ENCODE results near the gene ANKRD27. TPM values are rescaled to one million over a fixed set of nuclear protein-coding genes. Genes with fewer than 3 reads are reported as not detected.
A peak's percentile ranks its signal among the peaks of the same experiment; 100 is the strongest.

The ANKRD27 gene
- total RNA-seq, 1 experiment from 2014 or later = 48.1 TPM

GRCh38 chr19:32691952-32692726 is 17.2 kb upstream of the ANKRD27 start:
- RAD21 ChIA-PET (ENCODE audit: low non-redundant PET in 1 of 2, low total read pairs in 2 of 2, uncharacterized antibody in 2 of 2, unreplicated experiment in 2 of 2) = no interaction called here
- ATAC-seq = peak; percentile 60
- H3K9me2 ChIP-seq (ENCODE audit: insufficient read depth) = no peaks in the 10 kb centered on the region
- POLR2A ChIA-PET = interaction anchor here (1.1 to 1.4 kb wide), 4 partner anchors 15 to 280 kb away, joined by 3 to 4 read pairs (median 3); partner anchors contain the start of genes ANKRD27, CEP89 and FAAP24
- H3K27me3 ChIP-seq (ENCODE audit: insufficient read depth, low read length) = no peaks in the 10 kb centered on the region
- CTCF ChIA-PET = interaction anchor here (1.2 kb wide), 1 partner anchor 427 kb away, joined by 3 read pairs; no protein-coding TSS in a partner anchor
- peak overlapping the region; percentile 69 to 79 for H3K4me3 ChIP-seq (replicated peaks in 1 of 2; ENCODE audit: low read depth in 1 of 2, low read length in 2 of 2)
- H3K4me2 ChIP-seq (ENCODE audit: low read length) = peak overlapping the region; percentile 88
- peak overlapping the region; percentile 92 for H3K9ac ChIP-seq (ENCODE audit: low read length)
- no peak for DNase-seq (ENCODE audit: low read depth, low spot score)
- H3K36me3 ChIP-seq (ENCODE audit: control insufficient read depth in 1 of 2, insufficient read depth in 2 of 2, low read length in 2 of 2) = peaks cover 0 to 17% of the 10 kb centered on the region in 2 experiments; a peak in 2 of 4 replicates
- intact Hi-C loops (cut with micrococcal nuclease) = loop anchor here (2.0 to 5.0 kb wide), 2 partner anchors 281 to 425 kb away; partner anchors contain the start of gene FAAP24
- peaks cover 12 to 36% of the 10 kb centered on the region in 2 experiments for H3K4me1 ChIP-seq (ENCODE audit: control insufficient read depth in 1 of 2, insufficient read depth in 2 of 2, low read length in 2 of 2)
- TF ChIP-seq RAD21 (IDR thresholded peaks at IDR 0.05; ENCODE audit: low read depth) (no peak), SIN3A (IDR thresholded peaks at IDR 0.05; ENCODE audit: low read depth) (peak; percentile 13), ELF1 (IDR thresholded peaks at IDR 0.05; ENCODE audit: borderline replicate concordance, low read depth) (no peak), ZFX (IDR thresholded peaks at IDR 0.05) (peak; percentile 100), MAX (IDR thresholded peaks at IDR 0.05) (peak; percentile 56)
- no peaks in the 10 kb centered on the region for H4K20me1 ChIP-seq (ENCODE audit: insufficient read depth)
- H3K79me2 ChIP-seq (ENCODE audit: insufficient read depth, low read length) = peaks cover 53% of the 10 kb centered on the region
- H3K27ac ChIP-seq (ENCODE audit: low read depth, low read length) = peak overlapping the region; percentile 97
- no peak overlapping the region for H2AFZ ChIP-seq (ENCODE audit: low read depth, low read length, poor library complexity, severe bottlenecking)
- BruUV-seq (replicated peaks) = no TSS peak
- H3K9me3 ChIP-seq (ENCODE audit: control insufficient read depth in 1 of 2, insufficient read depth in 1 of 2, low read depth in 1 of 2, low read length in 2 of 2) = no peaks in the 10 kb centered on the region

DNA sequence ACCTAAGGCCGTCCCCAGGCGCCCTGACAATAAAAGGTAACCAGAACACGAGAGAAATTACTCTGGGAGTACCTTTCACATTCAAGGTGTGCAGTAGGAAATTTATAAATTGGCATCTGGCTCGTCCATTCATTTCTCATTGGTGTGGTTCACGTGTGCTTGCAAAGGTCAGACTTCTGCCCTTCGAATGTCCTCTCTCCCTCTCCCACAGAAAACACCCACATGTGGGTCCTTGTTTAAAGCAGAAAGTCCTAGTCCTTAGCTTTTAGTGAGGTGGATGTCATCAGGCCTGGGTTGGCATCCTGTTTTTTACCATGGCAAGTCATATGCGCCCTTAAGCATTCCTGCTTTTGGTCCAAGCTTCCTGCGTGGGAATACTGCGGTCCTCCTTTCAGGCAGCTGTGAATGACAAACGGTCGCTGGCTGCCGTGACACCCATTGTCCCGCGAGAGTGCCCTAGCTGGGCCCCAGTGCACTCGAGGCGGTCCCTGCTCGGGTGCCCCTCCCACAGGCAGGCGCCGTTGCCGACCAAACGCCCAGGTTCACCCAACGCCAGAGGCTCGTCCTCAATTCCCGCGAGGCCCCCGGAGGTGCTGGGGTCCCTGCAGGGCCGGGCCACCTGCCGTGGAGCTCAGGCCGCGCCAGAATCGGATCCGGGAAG is 16.4 kb upstream of the ANKRD27 start, which contains the start of gene NUDT19:
TSS of gene NUDT19 (plus strand) at position 531 of the 661 bp plus-strand sequence. CDS start 140 bp downstream, outside the sequence.
- H4K20me1 ChIP-seq (ENCODE audit: insufficient read depth) = no peaks in the 10 kb centered on the region
- H3K9me2 ChIP-seq (ENCODE audit: insufficient read depth) = no peaks in the 10 kb centered on the region
- ChIA-PET CTCF (interaction anchor here (1.2 kb wide), 1 partner anchor 428 kb away, joined by 3 read pairs; no protein-coding TSS in a partner anchor), POLR2A (interaction anchor here (1.1 to 1.4 kb wide), 4 partner anchors 15 to 280 kb away, joined by 3 to 4 read pairs (median 3); partner anchors contain the start of genes ANKRD27, CEP89 and FAAP24), RAD21 (ENCODE audit: low non-redundant PET in 1 of 2, low total read pairs in 2 of 2, uncharacterized antibody in 2 of 2, unreplicated experiment in 2 of 2) (no interaction called here)
- peak; percentile 96 for ATAC-seq
- no TSS peak for BruUV-seq (replicated peaks)
- peak within 1 kb of the TSS; percentile 88 for H3K4me2 ChIP-seq (ENCODE audit: low read length)
- intact Hi-C loops (cut with micrococcal nuclease) = loop anchor here (2.0 to 5.0 kb wide), 2 partner anchors 281 to 426 kb away; partner anchors contain the start of gene FAAP24
- H3K27ac ChIP-seq (ENCODE audit: low read depth, low read length) = peak within 1 kb of the TSS; percentile 97
- no peaks in the 10 kb centered on the region for H3K9me3 ChIP-seq (ENCODE audit: control insufficient read depth in 1 of 2, insufficient read depth in 1 of 2, low read depth in 1 of 2, low read length in 2 of 2)
- no peaks in the 10 kb centered on the region for H3K27me3 ChIP-seq (ENCODE audit: insufficient read depth, low read length)
- peak within 1 kb of the TSS; percentile 69 to 79 for H3K4me3 ChIP-seq (replicated peaks in 1 of 2; ENCODE audit: low read depth in 1 of 2, low read length in 2 of 2)
- H3K4me1 ChIP-seq (ENCODE audit: control insufficient read depth in 1 of 2, insufficient read depth in 2 of 2, low read length in 2 of 2) = peaks cover 12 to 36% of the 10 kb centered on the region in 2 experiments
- H3K36me3 ChIP-seq (ENCODE audit: control insufficient read depth in 1 of 2, insufficient read depth in 2 of 2, low read length in 2 of 2) = peaks cover 0 to 9% of the 10 kb centered on the region in 2 experiments; a peak in 1 of 4 replicates
- peak; percentile 75 for DNase-seq (ENCODE audit: low read depth, low spot score)
- no peak within 1 kb of the TSS for H2AFZ ChIP-seq (ENCODE audit: low read depth, low read length, poor library complexity, severe bottlenecking)
- peak within 1 kb of the TSS; percentile 92 for H3K9ac ChIP-seq (ENCODE audit: low read length)
- H3K79me2 ChIP-seq (ENCODE audit: insufficient read depth, low read length) = peaks cover 45% of the 10 kb centered on the region
- no peak for TF ChIP-seq REST (IDR thresholded peaks at IDR 0.05; ENCODE audit: low read depth)
- TF ChIP-seq ZFX (IDR thresholded peaks at IDR 0.05) = no peak
- TF ChIP-seq SRF (IDR thresholded peaks at IDR 0.05; ENCODE audit: low read depth) = no peak
- TF ChIP-seq ZBTB33 (IDR thresholded peaks at IDR 0.05; ENCODE audit: extremely low read depth, insufficient replicate concordance, low read length) = peak; percentile 92
- no peak for TF ChIP-seq EZH2 (IDR thresholded peaks at IDR 0.05)
- peak; percentile 84 for TF ChIP-seq POLR2A (IDR thresholded peaks at IDR 0.05; ENCODE audit: borderline replicate concordance, extremely low read depth, insufficient read depth, insufficient read length)
- TF ChIP-seq CBX3 (IDR thresholded peaks at IDR 0.05; ENCODE audit: low read depth) = 0 out of 2 replicates have a peak, but pooled peaks have one; percentile 29
- no peak for TF ChIP-seq CEBPB (IDR thresholded peaks at IDR 0.05; ENCODE audit: low read depth)
